ENCODE measurements around the gene SKI.

The SKI gene

DNA sequence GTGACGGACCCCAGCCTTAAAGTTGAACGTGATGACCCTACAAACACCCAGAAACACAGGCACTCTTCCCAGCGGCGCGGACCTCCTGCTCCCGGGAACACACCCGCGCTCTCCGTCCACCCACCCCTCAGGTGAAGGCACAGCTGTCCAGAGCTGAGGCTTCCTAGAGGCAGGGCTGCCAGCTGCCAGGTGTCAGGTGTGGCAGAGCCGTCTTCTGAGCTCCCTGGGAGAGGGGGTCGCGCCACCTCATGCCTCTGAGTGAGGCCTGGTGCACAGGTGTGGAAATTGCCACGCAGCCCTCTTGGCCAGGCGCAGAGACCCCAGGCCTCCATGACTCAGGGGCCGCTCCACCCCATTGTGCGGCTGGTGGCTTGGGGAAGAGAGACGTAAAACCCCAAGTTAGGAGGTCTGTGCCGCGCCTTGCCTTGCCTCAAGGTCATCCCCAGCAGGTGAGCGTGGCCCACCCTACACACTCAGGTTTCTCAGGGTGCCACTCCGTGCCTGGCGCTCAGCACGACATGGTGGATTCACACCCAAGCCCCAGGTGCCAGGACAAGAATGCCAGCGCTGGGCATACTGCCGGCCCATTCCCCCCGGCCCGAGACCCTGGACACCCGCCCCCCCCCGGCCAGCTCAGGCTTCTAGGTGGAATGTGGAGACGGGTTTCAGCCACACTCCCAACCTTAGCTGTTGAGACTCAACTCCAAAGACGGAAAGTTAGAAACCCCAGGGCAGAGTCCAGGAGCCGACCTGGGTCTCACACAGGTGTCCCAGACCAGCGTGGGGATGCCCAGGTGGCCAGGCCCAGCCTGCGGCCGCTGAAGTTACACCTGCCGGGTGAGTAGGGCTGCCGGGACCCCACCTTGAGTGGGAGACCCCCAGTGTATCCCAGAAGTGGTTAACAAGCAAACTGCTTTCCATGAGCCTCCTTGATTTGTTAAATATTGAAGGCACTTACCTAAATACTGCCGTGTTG lies 42.0 kb upstream of the SKI start:
- Histone ChIP-seq H3K9me3 (ENCODE audit: low read length) (no peaks in the 10 kb centered on the region), H3K27ac (ENCODE audit: low read depth, low read length) (no peak overlapping the region), H3K4me1 (ENCODE audit: insufficient read depth, low read length) (peaks cover 15% of the 10 kb centered on the region), H3K27me3 (ENCODE audit: control insufficient read depth in 1 of 2, insufficient read depth in 2 of 2, low read length in 2 of 2) (no peaks in the 10 kb centered on the region), H3K9ac (ENCODE audit: low read length) (no peak overlapping the region), H3K4me3 (ENCODE audit: low read depth in 1 of 2, low read length in 2 of 2) (no peak overlapping the region), H3K36me3 (ENCODE audit: insufficient read depth, low read length) (no peaks in the 10 kb centered on the region)

- Histone ChIP-seq H3K4me1 (ENCODE audit: insufficient read depth, low read length) (peaks cover 22% of the 10 kb centered on the region), H3K36me3 (ENCODE audit: insufficient read depth, low read length) (no peaks in the 10 kb centered on the region), H3K27me3 (ENCODE audit: control insufficient read depth in 1 of 2, insufficient read depth in 2 of 2, low read length in 2 of 2) (no peaks in the 10 kb centered on the region), H3K9ac (ENCODE audit: low read length) (no peak overlapping the region), H3K4me3 (ENCODE audit: low read depth in 1 of 2, low read length in 2 of 2) (no peak overlapping the region), H3K27ac (ENCODE audit: low read depth, low read length) (no peak overlapping the region), H3K9me3 (ENCODE audit: low read length) (no peaks in the 10 kb centered on the region)
Measured at GRCh38 chr1:2186901-2187300, 41.2 kb upstream of the SKI start.

DNA sequence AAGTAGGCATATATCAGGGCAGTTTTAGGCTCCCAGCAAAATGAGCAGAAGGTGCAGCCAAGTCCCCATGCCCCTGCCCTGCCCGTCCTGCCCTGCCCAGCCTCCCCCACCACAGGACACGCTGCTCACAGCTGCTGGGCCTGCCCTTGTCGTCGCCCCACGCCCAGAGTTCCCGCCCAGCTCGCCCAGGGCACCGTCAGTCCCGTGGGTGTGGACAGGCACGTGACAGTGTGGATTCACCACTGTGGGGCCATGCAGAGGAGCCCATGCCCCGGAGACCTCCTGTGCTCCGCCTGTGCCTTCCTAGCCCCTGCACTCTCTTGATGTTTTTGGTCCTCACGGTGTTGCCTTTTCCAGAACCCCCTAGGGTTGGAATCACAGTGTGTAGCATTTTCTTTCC lies 40.5 kb upstream of the SKI start:
- H3K4me3 ChIP-seq (ENCODE audit: low read depth in 1 of 2, low read length in 2 of 2) = no peak overlapping the region
- no peaks in the 10 kb centered on the region for H3K27me3 ChIP-seq (ENCODE audit: control insufficient read depth in 1 of 2, insufficient read depth in 2 of 2, low read length in 2 of 2)
- no peak overlapping the region for H3K9ac ChIP-seq (ENCODE audit: low read length)
- no peaks in the 10 kb centered on the region for H3K9me3 ChIP-seq (ENCODE audit: low read length)
- peaks cover 30% of the 10 kb centered on the region for H3K4me1 ChIP-seq (ENCODE audit: insufficient read depth, low read length)
- no peaks in the 10 kb centered on the region for H3K36me3 ChIP-seq (ENCODE audit: insufficient read depth, low read length)
- no peak overlapping the region for H3K27ac ChIP-seq (ENCODE audit: low read depth, low read length)

DNA sequence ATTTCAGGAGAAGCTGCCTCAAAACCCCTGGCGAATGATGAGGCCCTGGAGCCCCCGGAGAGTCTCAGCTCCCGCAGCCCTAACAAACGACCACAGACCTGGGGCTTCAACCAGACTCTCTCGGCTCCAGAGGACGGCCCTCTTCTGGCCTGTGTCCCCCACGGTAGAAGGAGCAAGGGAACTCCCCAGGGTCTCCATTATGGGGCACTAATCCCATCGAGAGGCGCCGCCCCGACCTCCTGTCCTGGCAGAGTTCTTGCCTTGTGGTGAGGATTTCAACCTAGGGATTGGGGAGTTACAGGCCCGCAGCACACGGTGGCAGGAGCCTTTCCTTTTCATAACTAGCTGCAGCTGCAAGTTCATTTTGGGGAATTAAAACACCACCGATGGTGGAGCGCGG lies 39.8 kb upstream of the SKI start:
- Histone ChIP-seq H3K4me1 (ENCODE audit: insufficient read depth, low read length) (peaks cover 37% of the 10 kb centered on the region), H3K4me3 (ENCODE audit: low read depth in 1 of 2, low read length in 2 of 2) (no peak overlapping the region), H3K27ac (ENCODE audit: low read depth, low read length) (peak overlapping the region; percentile 97), H3K9ac (ENCODE audit: low read length) (no peak overlapping the region), H3K27me3 (ENCODE audit: control insufficient read depth in 1 of 2, insufficient read depth in 2 of 2, low read length in 2 of 2) (no peaks in the 10 kb centered on the region), H3K9me3 (ENCODE audit: low read length) (no peaks in the 10 kb centered on the region), H3K36me3 (ENCODE audit: insufficient read depth, low read length) (no peaks in the 10 kb centered on the region)

DNA sequence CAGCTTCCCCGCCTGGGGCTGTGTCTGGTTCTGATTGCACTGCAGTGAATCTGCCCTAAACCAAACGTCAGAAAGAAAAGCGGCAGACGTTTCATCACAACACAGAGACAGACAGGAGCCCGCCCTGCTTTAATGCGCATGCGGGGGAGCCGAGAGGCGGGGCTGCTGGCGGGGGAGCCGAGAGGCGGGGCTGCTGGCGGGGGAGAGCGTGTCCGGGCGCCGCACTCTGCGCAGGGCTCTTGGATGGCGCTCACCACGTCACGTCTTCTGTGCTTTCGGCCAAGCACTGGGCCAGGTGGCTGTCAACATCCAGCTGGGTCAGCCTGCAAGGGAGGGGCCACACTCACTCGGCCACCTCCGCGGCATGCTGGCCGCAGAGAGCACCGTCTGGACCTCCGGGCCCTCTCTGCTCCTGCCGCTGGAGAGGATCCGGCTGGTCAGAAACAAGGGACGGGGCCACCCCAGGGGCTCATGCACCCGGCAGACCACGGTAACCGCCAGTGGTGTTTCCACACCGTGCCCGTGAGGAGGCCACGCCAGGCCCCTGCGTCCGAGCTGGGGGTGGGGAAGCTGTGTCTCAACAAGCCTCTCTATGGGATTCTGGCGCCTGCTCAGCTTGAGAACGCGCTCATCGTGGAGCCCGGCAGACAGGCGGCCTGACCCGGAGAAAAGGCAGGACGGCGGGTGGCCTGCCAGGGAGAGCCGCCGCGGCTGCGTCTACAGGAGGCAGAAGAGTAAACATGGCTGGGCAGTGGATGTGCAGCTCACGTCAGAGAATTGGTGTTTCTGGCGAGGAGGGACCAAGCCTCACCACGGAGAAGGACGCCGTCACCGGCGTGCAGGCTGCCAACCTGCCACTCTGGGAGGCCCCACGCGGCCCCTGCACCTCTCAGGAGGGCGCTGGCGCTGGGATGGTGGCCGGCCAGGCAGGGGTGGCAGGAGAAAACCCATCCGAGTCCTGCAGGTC lies 38.4 kb upstream of the SKI start:
- Histone ChIP-seq H3K36me3 (ENCODE audit: insufficient read depth, low read length) (no peaks in the 10 kb centered on the region), H3K4me3 (ENCODE audit: low read depth in 1 of 2, low read length in 2 of 2) (peak overlapping the region; percentile 52 to 76), H3K9me3 (ENCODE audit: low read length) (no peaks in the 10 kb centered on the region), H3K4me1 (ENCODE audit: insufficient read depth, low read length) (peaks cover 41% of the 10 kb centered on the region), H3K9ac (ENCODE audit: low read length) (peak overlapping the region; percentile 86), H3K27me3 (ENCODE audit: control insufficient read depth in 1 of 2, insufficient read depth in 2 of 2, low read length in 2 of 2) (no peaks in the 10 kb centered on the region), H3K27ac (ENCODE audit: low read depth, low read length) (peak overlapping the region; percentile 97)

DNA sequence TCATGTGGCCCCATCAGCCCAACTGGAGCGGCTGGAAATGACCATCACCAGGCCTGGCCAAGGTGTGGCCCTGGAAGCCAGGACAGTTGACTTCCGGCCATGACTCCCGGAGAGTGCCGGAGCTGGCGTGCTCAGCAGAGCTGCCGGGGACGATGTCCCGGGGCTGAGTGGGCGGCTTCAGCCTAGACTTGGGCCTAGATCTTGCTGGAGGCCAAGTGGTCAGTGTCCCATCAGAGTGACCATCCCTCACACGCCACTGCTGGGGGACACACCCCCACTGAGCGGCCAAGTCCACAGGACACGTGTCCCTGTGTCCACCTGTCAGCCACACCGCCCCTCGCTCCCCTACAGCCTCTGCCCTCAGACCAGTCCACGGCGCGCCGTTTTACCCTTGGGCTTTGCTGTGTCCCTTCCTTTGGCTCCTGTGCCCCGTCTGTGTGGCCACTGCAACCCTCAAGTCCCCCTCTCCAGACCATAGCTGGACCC lies 37.6 kb upstream of the SKI start:
- Histone ChIP-seq H3K9ac (ENCODE audit: low read length) (peak overlapping the region; percentile 86), H3K4me3 (ENCODE audit: low read depth in 1 of 2, low read length in 2 of 2) (peak overlapping the region; percentile 22 to 76), H3K9me3 (ENCODE audit: low read length) (no peaks in the 10 kb centered on the region), H3K4me1 (ENCODE audit: insufficient read depth, low read length) (peaks cover 45% of the 10 kb centered on the region), H3K27me3 (ENCODE audit: control insufficient read depth in 1 of 2, insufficient read depth in 2 of 2, low read length in 2 of 2) (no peaks in the 10 kb centered on the region), H3K27ac (ENCODE audit: low read depth, low read length) (peak overlapping the region; percentile 97), H3K36me3 (ENCODE audit: insufficient read depth, low read length) (no peaks in the 10 kb centered on the region)

DNA sequence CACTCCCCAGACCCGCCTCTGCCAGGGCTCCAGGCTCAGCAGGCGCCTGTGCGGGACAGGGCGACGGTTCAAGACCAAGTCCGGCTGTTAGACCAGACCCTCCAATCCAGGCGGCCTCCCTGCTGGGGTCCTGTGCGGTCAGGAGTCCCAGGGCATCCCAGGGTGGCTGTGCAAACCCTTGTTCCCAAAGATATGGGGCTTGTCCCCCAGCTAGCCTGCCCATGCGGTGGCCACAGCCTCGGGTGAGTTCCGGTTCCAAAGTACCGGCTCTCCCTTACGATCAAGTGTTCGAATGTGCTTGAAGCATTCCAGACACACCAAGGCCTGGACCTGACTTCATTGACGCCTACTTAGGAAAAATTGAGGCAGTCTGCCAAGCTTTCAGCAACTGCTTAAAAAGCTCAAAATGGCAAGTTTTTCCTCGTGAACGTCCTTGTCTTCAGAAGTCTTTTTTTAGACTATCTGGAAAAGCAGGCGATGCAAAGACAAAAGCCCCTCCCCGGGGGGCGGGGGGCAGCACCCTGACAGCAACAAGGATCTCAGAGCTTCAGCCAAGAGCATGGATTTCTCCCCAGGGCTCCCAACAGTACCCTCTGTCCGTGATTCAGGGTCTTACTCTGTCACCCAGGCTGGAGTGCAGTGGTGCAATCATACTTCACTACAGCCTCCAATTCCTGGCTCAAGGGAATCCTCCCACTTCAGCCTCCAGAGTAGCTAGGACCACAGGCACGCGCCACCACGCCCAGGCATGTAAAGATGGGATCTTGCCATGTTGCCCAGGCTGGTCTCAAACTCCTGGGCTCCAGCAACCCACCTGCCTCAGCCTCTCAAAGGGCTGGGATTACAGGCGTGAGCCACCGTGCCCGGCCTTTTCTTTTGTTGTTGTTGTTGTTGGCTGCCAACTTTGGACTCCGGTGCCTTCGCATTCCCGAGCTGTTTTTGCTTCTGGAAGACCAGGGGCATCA lies 35.8 kb upstream of the SKI start:
- peaks cover 50% of the 10 kb centered on the region for H3K4me1 ChIP-seq (ENCODE audit: insufficient read depth, low read length)
- H3K4me3 ChIP-seq (ENCODE audit: low read depth in 1 of 2, low read length in 2 of 2) = no peak overlapping the region
- peak overlapping the region; percentile 7 for H3K9ac ChIP-seq (ENCODE audit: low read length)
- H3K9me3 ChIP-seq (ENCODE audit: low read length) = no peaks in the 10 kb centered on the region
- H3K36me3 ChIP-seq (ENCODE audit: insufficient read depth, low read length) = no peaks in the 10 kb centered on the region
- H3K27ac ChIP-seq (ENCODE audit: low read depth, low read length) = peak overlapping the region; percentile 97
- no peaks in the 10 kb centered on the region for H3K27me3 ChIP-seq (ENCODE audit: control insufficient read depth in 1 of 2, insufficient read depth in 2 of 2, low read length in 2 of 2)

- H3K36me3 ChIP-seq (ENCODE audit: insufficient read depth, low read length) = no peaks in the 10 kb centered on the region
- peak overlapping the region; percentile 97 for H3K27ac ChIP-seq (ENCODE audit: low read depth, low read length)
- H3K4me1 ChIP-seq (ENCODE audit: insufficient read depth, low read length) = peaks cover 54% of the 10 kb centered on the region
- peak overlapping the region in 1 of 2 donors; percentile 48 for H3K4me3 ChIP-seq (ENCODE audit: low read depth in 1 of 2, low read length in 2 of 2)
- H3K27me3 ChIP-seq (ENCODE audit: control insufficient read depth in 1 of 2, insufficient read depth in 2 of 2, low read length in 2 of 2) = no peaks in the 10 kb centered on the region
- no peaks in the 10 kb centered on the region for H3K9me3 ChIP-seq (ENCODE audit: low read length)
- H3K9ac ChIP-seq (ENCODE audit: low read length) = no peak overlapping the region
Measured at GRCh38 chr1:2193514-2194281, 34.4 kb upstream of the SKI start.

GRCh38 chr1:2194319-2194897 lies 33.7 kb upstream of the SKI start, which contains the start of gene FAAP20:
FAAP20 (minus strand) TSS chr1:2194772; CDS start chr1:2194749, 23 bp downstream.
- no peaks in the 10 kb centered on the region for H3K36me3 ChIP-seq (ENCODE audit: insufficient read depth, low read length)
- no peaks in the 10 kb centered on the region for H3K27me3 ChIP-seq (ENCODE audit: control insufficient read depth in 1 of 2, insufficient read depth in 2 of 2, low read length in 2 of 2)
- H3K4me1 ChIP-seq (ENCODE audit: insufficient read depth, low read length) = peaks cover 56% of the 10 kb centered on the region
- H3K9ac ChIP-seq (ENCODE audit: low read length) = peak within 1 kb of the TSS; percentile 25
- peak within 1 kb of the TSS; percentile 48 to 56 for H3K4me3 ChIP-seq (ENCODE audit: low read depth in 1 of 2, low read length in 2 of 2)
- H3K9me3 ChIP-seq (ENCODE audit: low read length) = no peaks in the 10 kb centered on the region
- H3K27ac ChIP-seq (ENCODE audit: low read depth, low read length) = peak within 1 kb of the TSS; percentile 98
